Endothelial cell of umbilical vein (primary cell): Measurements from ENCODE around the gene NFATC2.

Experiments used
- CTCF ChIP-seq, 2 donors: IDR thresholded peaks; 1 replicate in 1 of 2; 2 replicates in 1 of 2; pipeline ENCODE4 v1.5.1; 2011; ENCODE audit warnings: low read length in 2 of 2, mild to moderate bottlenecking in 2 of 2, moderate library complexity in 2 of 2, control low read depth in 1 of 2, inconsistent platforms in 1 of 2, low read depth in 1 of 2; ENCODE audit not compliant: insufficient read depth in 1 of 2; ENCODE audit errors: extremely low read depth in 1 of 2
- EZH2 ChIP-seq: IDR thresholded peaks from 2 replicates; pipeline ENCODE4 v1.6.1; 2012; ENCODE audit warnings: borderline replicate concordance, low read depth, mild to moderate bottlenecking, moderate library complexity, low read length, inconsistent platforms; ENCODE audit not compliant: severe bottlenecking
- POLR2A ChIP-seq: IDR thresholded peaks from 2 replicates; pipeline ENCODE4 v1.6.1; 2012; ENCODE audit warnings: low read depth, mild to moderate bottlenecking, control low read depth, low read length

- no peak for TF ChIP-seq EZH2
- TF ChIP-seq CTCF (IDR thresholded peaks at IDR 0.05; ENCODE audit: extremely low read depth in 1 of 2, insufficient read depth in 1 of 2, low read depth in 1 of 2, low read length in 2 of 2), result no peak
- TF ChIP-seq POLR2A, result no peak
Observed at GRCh38 chr20:51481341-51481914, 61.1 kb downstream of the NFATC2 start.
